DND-41 (cell line): ENCODE measurements around the gene GRIA1.

Experiments
- ATAC-seq: fragments of 200-7000 bp; cut with Tn5 transposase; 3 replicates; pipeline ENCODE4 v1.9.1; 2021; ENCODE audit warnings: low read depth; ENCODE audit not compliant: insufficient read depth
- DNase-seq: peaks from one replicate; pipeline ENCODE4 v3.0.0-alpha.2; 2020
- H2AFZ ChIP-seq: 2 replicates; pipeline ENCODE4 v1.6.0; 2012; ENCODE audit warnings: low read depth, low read length
- H3K27ac ChIP-seq: 2 replicates; pipeline ENCODE4 v1.5.1; 2012; ENCODE audit warnings: low read length, inconsistent platforms
- H3K27me3 ChIP-seq: fragments of 200-600 bp; sonication (generic); 2 replicates; pipeline ENCODE4 v1.6.0; 2012; ENCODE audit warnings: low read length, mild to moderate bottlenecking, inconsistent platforms; ENCODE audit not compliant: insufficient read depth, poor library complexity
- H3K36me3 ChIP-seq: 2 replicates; pipeline ENCODE4 v1.5.1; 2012; ENCODE audit warnings: low read length, inconsistent platforms; ENCODE audit not compliant: insufficient read depth
- H3K4me1 ChIP-seq: 2 replicates; pipeline ENCODE4 v1.5.1; 2012; ENCODE audit warnings: mild to moderate bottlenecking, low read length; ENCODE audit not compliant: insufficient read depth
- H3K4me2 ChIP-seq: 2 replicates; pipeline ENCODE4 v1.6.0; 2012; ENCODE audit warnings: mild to moderate bottlenecking, moderate library complexity, low read length, inconsistent platforms; ENCODE audit not compliant: insufficient read depth
- H3K4me3 ChIP-seq, 2 experiments: fragments of 200-600 bp in 1 of 2; shearing (Covaris generic) in 1 of 2; 2 replicates each; pipeline ENCODE4 v1.5.1; 2012 to 2016; ENCODE audit warnings: inconsistent platforms in 2 of 2, low read length in 2 of 2, mild to moderate bottlenecking in 2 of 2, low read depth in 1 of 2, moderate library complexity in 1 of 2
- H3K79me2 ChIP-seq: 2 replicates; pipeline ENCODE4 v1.6.0; 2012; ENCODE audit warnings: low read length, inconsistent platforms; ENCODE audit not compliant: insufficient read depth
- H3K9ac ChIP-seq: 2 replicates; pipeline ENCODE4 v1.6.0; 2012; ENCODE audit warnings: low read depth, mild to moderate bottlenecking, inconsistent platforms, low read length, moderate library complexity
- H3K9me3 ChIP-seq: 2 replicates; pipeline ENCODE4 v1.5.1; 2012; ENCODE audit warnings: low read length, moderate library complexity, mild to moderate bottlenecking, inconsistent platforms; ENCODE audit not compliant: insufficient read depth, severe bottlenecking
- H4K20me1 ChIP-seq: 2 replicates; pipeline ENCODE4 v1.6.0; 2012; ENCODE audit warnings: low read length; ENCODE audit not compliant: insufficient read depth
- CTCF ChIP-seq: IDR thresholded peaks from 2 replicates; pipeline ENCODE4 v1.5.1; 2012; ENCODE audit warnings: borderline replicate concordance, low read length, moderate library complexity, mild to moderate bottlenecking; ENCODE audit not compliant: poor library complexity, severe bottlenecking; ENCODE audit errors: extremely low read depth
- EZH2 ChIP-seq: IDR thresholded peaks from 3 replicates; pipeline ENCODE4 v1.6.1; 2012; ENCODE audit warnings: borderline replicate concordance, low read depth, mild to moderate bottlenecking, moderate library complexity, low read length, inconsistent platforms; ENCODE audit not compliant: severe bottlenecking

Gene GRIA1

GRCh38 chr5:153793699-153794098 lies 303.2 kb downstream of the GRIA1 start:
- no peaks in the 10 kb centered on the region for H3K36me3 ChIP-seq
- no peak overlapping the region for H3K4me2 ChIP-seq
- TF ChIP-seq EZH2 (no peak), CTCF (no peak)
- no peak overlapping the region for H3K4me3 ChIP-seq
- no peaks in the 10 kb centered on the region for H3K4me1 ChIP-seq
- no peaks in the 10 kb centered on the region for H3K9me3 ChIP-seq
- DNase-seq (no peak), ATAC-seq (no peak)
- no peaks in the 10 kb centered on the region for H3K79me2 ChIP-seq
- no peak overlapping the region for H2AFZ ChIP-seq
- no peaks in the 10 kb centered on the region for H4K20me1 ChIP-seq
- H3K9ac ChIP-seq = no peak overlapping the region
- no peak overlapping the region for H3K27ac ChIP-seq
- no peaks in the 10 kb centered on the region for H3K27me3 ChIP-seq

- DNase-seq = no peak
- no peak for ATAC-seq
- H2AFZ ChIP-seq = no peak overlapping the region
These were observed 303.9 kb downstream of the GRIA1 start for GRCh38 chr5:153794327-153794726.

GRCh38 chr5:153796527-153796926 lies 306.1 kb downstream of the GRIA1 start:
- no peaks in the 10 kb centered on the region for H3K36me3 ChIP-seq
- no peaks in the 10 kb centered on the region for H3K4me1 ChIP-seq
- no peak for TF ChIP-seq EZH2
- no peaks in the 10 kb centered on the region for H3K9me3 ChIP-seq
- DNase-seq (no peak), ATAC-seq (no peak)
- no peak overlapping the region for H3K27ac ChIP-seq
- H3K79me2 ChIP-seq = no peaks in the 10 kb centered on the region
- H3K9ac ChIP-seq = no peak overlapping the region
- H3K4me3 ChIP-seq = no peak overlapping the region
- no peaks in the 10 kb centered on the region for H4K20me1 ChIP-seq
- H2AFZ ChIP-seq = no peak overlapping the region
- no peaks in the 10 kb centered on the region for H3K27me3 ChIP-seq
- H3K4me2 ChIP-seq = no peak overlapping the region

More at GRCh38 chr5:153794327-153794726, 303.9 kb downstream of the GRIA1 start:
- Histone ChIP-seq H3K27me3 (no peaks in the 10 kb centered on the region), H3K9ac (no peak overlapping the region), H4K20me1 (no peaks in the 10 kb centered on the region), H3K27ac (no peak overlapping the region), H3K79me2 (no peaks in the 10 kb centered on the region), H3K4me2 (no peak overlapping the region), H3K4me3 (no peak overlapping the region), H3K36me3 (no peaks in the 10 kb centered on the region), H3K9me3 (no peaks in the 10 kb centered on the region), H3K4me1 (no peaks in the 10 kb centered on the region)
- TF ChIP-seq CTCF (no peak), EZH2 (no peak)

GRCh38 chr5:153797484-153797883 lies 307.0 kb downstream of the GRIA1 start:
- Histone ChIP-seq H3K36me3 (no peaks in the 10 kb centered on the region), H3K4me2 (no peak overlapping the region), H3K27me3 (no peaks in the 10 kb centered on the region), H3K27ac (no peak overlapping the region), H3K4me1 (no peaks in the 10 kb centered on the region), H3K79me2 (no peaks in the 10 kb centered on the region), H4K20me1 (no peaks in the 10 kb centered on the region), H3K4me3 (no peak overlapping the region), H2AFZ (no peak overlapping the region), H3K9ac (no peak overlapping the region), H3K9me3 (no peaks in the 10 kb centered on the region)
- ATAC-seq (no peak), DNase-seq (no peak)
- TF ChIP-seq EZH2 (no peak), CTCF (no peak)
